ENCODE measurements around the gene LEPROT. TPM values are rescaled to one million over a fixed set of nuclear protein-coding genes. Genes with fewer than 3 reads are reported as not detected.

LEPROT gene
- total and polyA plus RNA-seq, 10 donors: 12.5 to 104 (median 68.6) TPM

- H3K4me1 ChIP-seq: no peaks in the 10 kb centered on the region
- TF ChIP-seq POLR2A (IDR thresholded peaks at IDR 0.05) (no peak), POLR2AphosphoS5 (IDR thresholded peaks at IDR 0.05) (no peak), CTCF (IDR thresholded peaks at IDR 0.05 in 8 of 11, conservative IDR thresholded peaks at IDR 0.05 in 3 of 11) (no peak)
- H3K4me3 ChIP-seq: no peak overlapping the region
- no peaks in the 10 kb centered on the region for H3K27me3 ChIP-seq (replicated peaks in 1 of 7)
- no peaks in the 10 kb centered on the region for H3K9me3 ChIP-seq
- no peak for DNase-seq
- no peak overlapping the region for H3K27ac ChIP-seq
- intact Hi-C loops (cut with DNase I; ENCODE audit: low total_unique reads): no loop called here
- peaks cover 0 to 36% (median 3%) of the 10 kb centered on the region in 6 donors for H3K36me3 ChIP-seq
Measured at GRCh38 chr1:65404941-65405340, 15.5 kb upstream of the LEPROT start.

- H3K27ac ChIP-seq: no peak overlapping the region
- TF ChIP-seq POLR2A (IDR thresholded peaks at IDR 0.05): no peak
- TF ChIP-seq POLR2AphosphoS5 (IDR thresholded peaks at IDR 0.05): no peak
- TF ChIP-seq CTCF (IDR thresholded peaks at IDR 0.05 in 8 of 11, conservative IDR thresholded peaks at IDR 0.05 in 3 of 11): no peak
- H3K9me3 ChIP-seq: no peaks in the 10 kb centered on the region
- no peak overlapping the region for H3K4me3 ChIP-seq
- WGBS, 5 donors: 79 to 89% (median 87%) methylated on average over 2 of the region's 2 CpGs
- H3K27me3 ChIP-seq (replicated peaks in 1 of 7): no peaks in the 10 kb centered on the region
- intact Hi-C loops (cut with DNase I; ENCODE audit: low total_unique reads): no loop called here
- peaks cover 0 to 37% (median 3%) of the 10 kb centered on the region in 6 donors for H3K36me3 ChIP-seq
- DNase-seq: no peak
- no peaks in the 10 kb centered on the region for H3K4me1 ChIP-seq
Measured at GRCh38 chr1:65407877-65408276, 12.6 kb upstream of the LEPROT start.

GRCh38 chr1:65409314-65409713 lies 11.2 kb upstream of the LEPROT start:
- DNase-seq: no peak
- Histone ChIP-seq H3K4me3 (no peak overlapping the region), H3K27me3 (replicated peaks in 1 of 7) (no peaks in the 10 kb centered on the region), H3K9me3 (no peaks in the 10 kb centered on the region), H3K27ac (no peak overlapping the region), H3K36me3 (peaks cover 0 to 34% (median 3%) of the 10 kb centered on the region in 6 donors), H3K4me1 (no peaks in the 10 kb centered on the region)
- TF ChIP-seq POLR2AphosphoS5 (IDR thresholded peaks at IDR 0.05) (no peak), POLR2A (IDR thresholded peaks at IDR 0.05) (no peak), CTCF (IDR thresholded peaks at IDR 0.05 in 8 of 11, conservative IDR thresholded peaks at IDR 0.05 in 3 of 11) (no peak)
- 57 to 81% (median 76%) methylated on average over 1 of the region's 1 CpG for WGBS, 5 donors
- intact Hi-C loops (cut with DNase I; ENCODE audit: low total_unique reads): no loop called here

GRCh38 chr1:65409816-65410326 lies 10.6 kb upstream of the LEPROT start:
- no peak overlapping the region for H3K4me3 ChIP-seq
- H3K27me3 ChIP-seq (replicated peaks in 1 of 7): no peaks in the 10 kb centered on the region
- peaks cover 0 to 34% (median 3%) of the 10 kb centered on the region in 6 donors for H3K36me3 ChIP-seq
- WGBS, 5 donors: 91 to 97% (median 94%) methylated on average over 4 of the region's 4 CpGs
- H3K9me3 ChIP-seq: no peaks in the 10 kb centered on the region
- intact Hi-C loops (cut with DNase I; ENCODE audit: low total_unique reads): no loop called here
- DNase-seq: no peak
- TF ChIP-seq POLR2AphosphoS5 (IDR thresholded peaks at IDR 0.05) (no peak), CTCF (IDR thresholded peaks at IDR 0.05 in 8 of 11, conservative IDR thresholded peaks at IDR 0.05 in 3 of 11) (no peak), POLR2A (IDR thresholded peaks at IDR 0.05) (no peak)
- H3K4me1 ChIP-seq: no peaks in the 10 kb centered on the region
- no peak overlapping the region for H3K27ac ChIP-seq

All from spleen (tissue), 11 donors.